GM21576 (cell line): ENCODE results near the gene MCCD1.

Experiments
- ATAC-seq: cut with Tn5 transposase; IDR thresholded peaks from one replicate; pipeline ENCODE4 v1.9.1; 2021; ENCODE audit warnings: mild to moderate bottlenecking, moderate library complexity; ENCODE audit not compliant: unreplicated experiment

The MCCD1 gene

GRCh38 chr6:31568537-31568961 is 39.8 kb downstream of the MCCD1 start:
- peak; percentile 68 for ATAC-seq

- ATAC-seq, result no peak
Measured at GRCh38 chr6:31569861-31570536, 41.2 kb downstream of the MCCD1 start.

- no peak for ATAC-seq
Measured at GRCh38 chr6:31572041-31572911, 43.5 kb downstream of the MCCD1 start, which contains the start of gene LTA. Gene LTA, plus strand, starts transcription at chr6:31572289. Its CDS starts 454 bp downstream, at chr6:31572743.

GRCh38 chr6:31573239-31574105 is 44.7 kb downstream of the MCCD1 start:
- no peak for ATAC-seq

- ATAC-seq, result no peak
Measured at GRCh38 chr6:31574106-31575061, 45.6 kb downstream of the MCCD1 start.

GRCh38 chr6:31575335-31575901 is 46.7 kb downstream of the MCCD1 start, which contains the start of gene TNF:
Gene TNF, plus strand, starts transcription at chr6:31575565. Its CDS starts 177 bp downstream, at chr6:31575742.
- no peak for ATAC-seq

GRCh38 chr6:31575952-31576685 is 47.4 kb downstream of the MCCD1 start:
- ATAC-seq, result no peak

- no peak for ATAC-seq
Measured at GRCh38 chr6:31576897-31577578, 48.3 kb downstream of the MCCD1 start.

GRCh38 chr6:31577579-31577966 is 48.8 kb downstream of the MCCD1 start:
- no peak for ATAC-seq

- ATAC-seq, result no peak
Measured at GRCh38 chr6:31578184-31579118, 49.7 kb downstream of the MCCD1 start.

- no peak for ATAC-seq
Measured at GRCh38 chr6:31579119-31579505, 50.4 kb downstream of the MCCD1 start.
